ENCODE data around the gene HM13.
"Not testable (repeated sequence)": the region's sequence is repeated elsewhere in the genome, so short reads cannot be mapped to it uniquely, and the experiment has no call there.

The HM13 gene

GRCh38 chr20:31542963-31543362, 28.7 kb downstream of the HM13 start:
- H3K4me3 ChIP-seq (ENCODE audit: low read length in 2 of 2), result no peak overlapping the region
- H3K4me1 ChIP-seq (ENCODE audit: control insufficient read depth in 2 of 2, insufficient read depth in 2 of 2, low read length in 2 of 2), result no peaks in the 10 kb centered on the region
- H3K9me3 ChIP-seq (ENCODE audit: control insufficient read depth in 2 of 2, low read length in 2 of 2), result no peaks in the 10 kb centered on the region
- H3K9ac ChIP-seq (ENCODE audit: low read depth in 1 of 2, low read length in 2 of 2), result no peak overlapping the region
- no peaks in the 10 kb centered on the region for H3K27me3 ChIP-seq (ENCODE audit: control insufficient read depth in 2 of 2, insufficient read depth in 2 of 2, low read length in 2 of 2)
- H3K36me3 ChIP-seq (ENCODE audit: control insufficient read depth in 2 of 2, insufficient read depth in 2 of 2, low read length in 2 of 2), result peaks cover 30 to 46% of the 10 kb centered on the region in 2 donors
- H3K27ac ChIP-seq (ENCODE audit: low read depth in 2 of 2, low read length in 2 of 2), result no peak overlapping the region

- no peaks in the 10 kb centered on the region for H3K27me3 ChIP-seq (ENCODE audit: control insufficient read depth in 2 of 2, insufficient read depth in 2 of 2, low read length in 2 of 2)
- no peak overlapping the region for H3K9ac ChIP-seq (ENCODE audit: low read depth in 1 of 2, low read length in 2 of 2)
- H3K27ac ChIP-seq (ENCODE audit: low read depth in 2 of 2, low read length in 2 of 2), result no peak overlapping the region
- no peaks in the 10 kb centered on the region for H3K9me3 ChIP-seq (ENCODE audit: control insufficient read depth in 2 of 2, low read length in 2 of 2)
- H3K4me1 ChIP-seq (ENCODE audit: control insufficient read depth in 2 of 2, insufficient read depth in 2 of 2, low read length in 2 of 2), result peaks cover 0 to 5% of the 10 kb centered on the region in 2 donors
- peaks cover 30 to 41% of the 10 kb centered on the region in 2 donors for H3K36me3 ChIP-seq (ENCODE audit: control insufficient read depth in 2 of 2, insufficient read depth in 2 of 2, low read length in 2 of 2)
- no peak overlapping the region for H3K4me3 ChIP-seq (ENCODE audit: low read length in 2 of 2)
Observed at GRCh38 chr20:31543966-31544598, 29.8 kb downstream of the HM13 start.

- Histone ChIP-seq H3K4me1 (ENCODE audit: control insufficient read depth in 2 of 2, insufficient read depth in 2 of 2, low read length in 2 of 2) (peaks cover 0 to 5% of the 10 kb centered on the region in 2 donors), H3K9me3 (ENCODE audit: control insufficient read depth in 2 of 2, low read length in 2 of 2) (no peaks in the 10 kb centered on the region), H3K9ac (ENCODE audit: low read depth in 1 of 2, low read length in 2 of 2) (no peak overlapping the region), H3K27me3 (ENCODE audit: control insufficient read depth in 2 of 2, insufficient read depth in 2 of 2, low read length in 2 of 2) (no peaks in the 10 kb centered on the region), H3K4me3 (ENCODE audit: low read length in 2 of 2) (no peak overlapping the region), H3K36me3 (ENCODE audit: control insufficient read depth in 2 of 2, insufficient read depth in 2 of 2, low read length in 2 of 2) (peaks cover 33 to 44% of the 10 kb centered on the region in 2 donors), H3K27ac (ENCODE audit: low read depth in 2 of 2, low read length in 2 of 2) (no peak overlapping the region)
Observed at GRCh38 chr20:31544600-31544999, 30.4 kb downstream of the HM13 start.

GRCh38 chr20:31545621-31546040, 31.4 kb downstream of the HM13 start:
- H3K27ac ChIP-seq (ENCODE audit: low read depth in 2 of 2, low read length in 2 of 2); H3K4me3 ChIP-seq (ENCODE audit: low read length in 2 of 2); H3K4me1 ChIP-seq (ENCODE audit: control insufficient read depth in 2 of 2, insufficient read depth in 2 of 2, low read length in 2 of 2); H3K9me3 ChIP-seq (ENCODE audit: control insufficient read depth in 2 of 2, low read length in 2 of 2); H3K27me3 ChIP-seq (ENCODE audit: control insufficient read depth in 2 of 2, insufficient read depth in 2 of 2, low read length in 2 of 2); H3K9ac ChIP-seq (ENCODE audit: low read depth in 1 of 2, low read length in 2 of 2): not testable (repeated sequence)
- peaks cover 29 to 45% of the 10 kb centered on the region in 2 donors for H3K36me3 ChIP-seq (ENCODE audit: control insufficient read depth in 2 of 2, insufficient read depth in 2 of 2, low read length in 2 of 2)

- Histone ChIP-seq H3K4me1 (ENCODE audit: control insufficient read depth in 2 of 2, insufficient read depth in 2 of 2, low read length in 2 of 2) (peaks cover 0 to 5% of the 10 kb centered on the region in 2 donors), H3K27me3 (ENCODE audit: control insufficient read depth in 2 of 2, insufficient read depth in 2 of 2, low read length in 2 of 2) (no peaks in the 10 kb centered on the region), H3K9ac (ENCODE audit: low read depth in 1 of 2, low read length in 2 of 2) (peak overlapping the region; percentile 81 to 89), H3K9me3 (ENCODE audit: control insufficient read depth in 2 of 2, low read length in 2 of 2) (no peaks in the 10 kb centered on the region), H3K27ac (ENCODE audit: low read depth in 2 of 2, low read length in 2 of 2) (peak overlapping the region; percentile 85 to 92), H3K36me3 (ENCODE audit: control insufficient read depth in 2 of 2, insufficient read depth in 2 of 2, low read length in 2 of 2) (peaks cover 35 to 54% of the 10 kb centered on the region in 2 donors), H3K4me3 (ENCODE audit: low read length in 2 of 2) (peak overlapping the region; percentile 72 to 95)
Observed at GRCh38 chr20:31547017-31547675, 32.9 kb downstream of the HM13 start.

GRCh38 chr20:31547720-31548298, 33.6 kb downstream of the HM13 start:
- H3K27ac ChIP-seq (ENCODE audit: low read depth in 2 of 2, low read length in 2 of 2), result peak overlapping the region; percentile 85 to 92
- H3K9ac ChIP-seq (ENCODE audit: low read depth in 1 of 2, low read length in 2 of 2), result peak overlapping the region; percentile 81 to 89
- no peaks in the 10 kb centered on the region for H3K27me3 ChIP-seq (ENCODE audit: control insufficient read depth in 2 of 2, insufficient read depth in 2 of 2, low read length in 2 of 2)
- no peaks in the 10 kb centered on the region for H3K9me3 ChIP-seq (ENCODE audit: control insufficient read depth in 2 of 2, low read length in 2 of 2)
- peak overlapping the region; percentile 72 to 95 for H3K4me3 ChIP-seq (ENCODE audit: low read length in 2 of 2)
- peaks cover 0 to 5% of the 10 kb centered on the region in 2 donors for H3K4me1 ChIP-seq (ENCODE audit: control insufficient read depth in 2 of 2, insufficient read depth in 2 of 2, low read length in 2 of 2)
- H3K36me3 ChIP-seq (ENCODE audit: control insufficient read depth in 2 of 2, insufficient read depth in 2 of 2, low read length in 2 of 2), result peaks cover 31 to 53% of the 10 kb centered on the region in 2 donors

GRCh38 chr20:31548820-31549512, 34.7 kb downstream of the HM13 start:
- Histone ChIP-seq H3K9me3 (ENCODE audit: control insufficient read depth in 2 of 2, low read length in 2 of 2) (no peaks in the 10 kb centered on the region), H3K4me1 (ENCODE audit: control insufficient read depth in 2 of 2, insufficient read depth in 2 of 2, low read length in 2 of 2) (peaks cover 0 to 5% of the 10 kb centered on the region in 2 donors), H3K36me3 (ENCODE audit: control insufficient read depth in 2 of 2, insufficient read depth in 2 of 2, low read length in 2 of 2) (peaks cover 37 to 61% of the 10 kb centered on the region in 2 donors), H3K4me3 (ENCODE audit: low read length in 2 of 2) (no peak overlapping the region), H3K9ac (ENCODE audit: low read depth in 1 of 2, low read length in 2 of 2) (no peak overlapping the region), H3K27ac (ENCODE audit: low read depth in 2 of 2, low read length in 2 of 2) (no peak overlapping the region), H3K27me3 (ENCODE audit: control insufficient read depth in 2 of 2, insufficient read depth in 2 of 2, low read length in 2 of 2) (no peaks in the 10 kb centered on the region)

GRCh38 chr20:31549513-31549880, 35.3 kb downstream of the HM13 start:
- Histone ChIP-seq H3K4me3 (ENCODE audit: low read length in 2 of 2) (no peak overlapping the region), H3K9me3 (ENCODE audit: control insufficient read depth in 2 of 2, low read length in 2 of 2) (no peaks in the 10 kb centered on the region), H3K27ac (ENCODE audit: low read depth in 2 of 2, low read length in 2 of 2) (no peak overlapping the region), H3K9ac (ENCODE audit: low read depth in 1 of 2, low read length in 2 of 2) (no peak overlapping the region), H3K4me1 (ENCODE audit: control insufficient read depth in 2 of 2, insufficient read depth in 2 of 2, low read length in 2 of 2) (peaks cover 0 to 5% of the 10 kb centered on the region in 2 donors), H3K36me3 (ENCODE audit: control insufficient read depth in 2 of 2, insufficient read depth in 2 of 2, low read length in 2 of 2) (peaks cover 37 to 58% of the 10 kb centered on the region in 2 donors), H3K27me3 (ENCODE audit: control insufficient read depth in 2 of 2, insufficient read depth in 2 of 2, low read length in 2 of 2) (no peaks in the 10 kb centered on the region)

- Histone ChIP-seq H3K27me3 (ENCODE audit: control insufficient read depth in 2 of 2, insufficient read depth in 2 of 2, low read length in 2 of 2) (no peaks in the 10 kb centered on the region), H3K27ac (ENCODE audit: low read depth in 2 of 2, low read length in 2 of 2) (no peak overlapping the region), H3K9me3 (ENCODE audit: control insufficient read depth in 2 of 2, low read length in 2 of 2) (no peaks in the 10 kb centered on the region), H3K9ac (ENCODE audit: low read depth in 1 of 2, low read length in 2 of 2) (no peak overlapping the region), H3K4me3 (ENCODE audit: low read length in 2 of 2) (no peak overlapping the region), H3K4me1 (ENCODE audit: control insufficient read depth in 2 of 2, insufficient read depth in 2 of 2, low read length in 2 of 2) (peaks cover 0 to 5% of the 10 kb centered on the region in 2 donors), H3K36me3 (ENCODE audit: control insufficient read depth in 2 of 2, insufficient read depth in 2 of 2, low read length in 2 of 2) (peaks cover 38 to 63% of the 10 kb centered on the region in 2 donors)
Observed at GRCh38 chr20:31550099-31550498, 35.9 kb downstream of the HM13 start.
